ENCODE data around the gene TNIP1.

Gene TNIP1

DNA sequence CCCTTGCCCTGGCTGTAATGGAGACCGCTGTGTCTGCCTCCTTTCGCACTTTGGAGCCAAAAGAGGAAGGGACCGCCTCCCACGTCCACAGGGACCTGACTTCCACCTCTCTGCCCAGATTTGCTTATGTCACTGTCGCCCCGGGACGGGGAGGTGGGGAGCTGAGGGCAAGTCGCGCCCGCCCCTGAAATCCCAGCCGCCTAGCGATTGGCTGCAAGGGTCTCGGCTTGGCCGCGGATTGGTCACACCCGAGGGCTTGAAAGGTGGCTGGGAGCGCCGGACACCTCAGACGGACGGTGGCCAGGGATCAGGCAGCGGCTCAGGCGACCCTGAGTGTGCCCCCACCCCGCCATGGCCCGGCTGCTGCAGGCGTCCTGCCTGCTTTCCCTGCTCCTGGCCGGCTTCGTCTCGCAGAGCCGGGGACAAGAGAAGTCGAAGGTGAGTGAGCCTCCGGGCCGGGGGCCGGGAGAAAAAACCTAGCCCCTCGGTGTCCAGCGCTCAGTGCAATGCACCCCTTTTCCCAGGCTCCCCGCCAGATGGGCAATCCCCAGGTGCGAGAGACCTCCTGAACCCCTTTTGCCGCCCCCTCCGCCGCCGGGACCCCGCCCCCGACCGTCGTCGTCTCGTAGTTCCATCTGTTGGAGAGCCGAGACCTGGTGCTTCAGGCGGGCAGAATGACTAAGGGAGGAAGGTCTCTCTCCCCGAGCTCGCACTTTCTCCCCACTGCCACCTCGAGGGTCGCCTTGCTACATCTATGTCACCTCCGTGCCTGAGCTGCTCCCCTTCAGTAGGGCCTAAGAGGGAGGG, 60.3 kb downstream of the TNIP1 start, which contains the start of gene GPX3:
Gene GPX3 (plus strand): TSS at position 288 of the 807 bp plus-strand sequence. CDS start 64 bp downstream, at position 352.
- no peak for DNase-seq (ENCODE audit: low spot score)

DNA sequence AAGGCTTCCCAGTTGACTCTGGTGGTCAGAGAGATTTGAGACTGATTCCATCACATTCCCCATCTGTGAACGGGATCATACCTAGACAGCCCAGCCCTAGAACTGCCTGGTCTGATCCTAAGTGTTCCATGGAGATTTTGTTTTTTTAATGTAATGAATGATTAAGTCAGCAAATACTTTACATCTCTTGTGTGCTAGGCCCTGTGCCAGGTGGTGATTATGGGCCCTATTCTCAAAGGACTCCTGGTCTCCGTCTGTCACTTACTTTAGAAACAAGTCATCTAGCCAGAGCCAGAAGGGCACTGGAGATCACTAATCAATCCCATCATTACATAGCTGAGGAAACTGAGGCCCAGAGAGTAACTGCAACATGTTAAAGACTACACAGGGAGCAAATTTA, 61.5 kb downstream of the TNIP1 start:
- no peak for DNase-seq (ENCODE audit: low spot score)

DNA sequence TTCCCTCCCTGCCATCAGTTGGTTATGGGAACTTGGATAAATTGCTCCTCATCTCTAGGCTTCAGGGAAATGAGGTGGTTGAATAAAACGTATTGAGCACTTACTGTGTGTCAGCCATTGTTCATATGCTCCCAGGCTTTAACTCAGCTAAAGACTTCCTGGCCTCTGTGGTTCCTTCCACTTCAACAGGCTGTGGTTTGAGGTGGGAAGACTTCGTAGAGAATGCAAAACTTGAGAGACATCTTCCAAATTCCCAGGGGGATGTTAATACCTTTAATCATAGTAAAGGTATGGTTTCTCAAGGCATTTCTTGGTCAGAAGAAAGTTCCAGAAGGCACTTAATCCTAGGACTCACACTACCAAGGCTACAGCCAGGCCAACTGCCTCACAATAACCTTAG, 62.0 kb downstream of the TNIP1 start:
- DNase-seq (ENCODE audit: low spot score): no peak

DNA sequence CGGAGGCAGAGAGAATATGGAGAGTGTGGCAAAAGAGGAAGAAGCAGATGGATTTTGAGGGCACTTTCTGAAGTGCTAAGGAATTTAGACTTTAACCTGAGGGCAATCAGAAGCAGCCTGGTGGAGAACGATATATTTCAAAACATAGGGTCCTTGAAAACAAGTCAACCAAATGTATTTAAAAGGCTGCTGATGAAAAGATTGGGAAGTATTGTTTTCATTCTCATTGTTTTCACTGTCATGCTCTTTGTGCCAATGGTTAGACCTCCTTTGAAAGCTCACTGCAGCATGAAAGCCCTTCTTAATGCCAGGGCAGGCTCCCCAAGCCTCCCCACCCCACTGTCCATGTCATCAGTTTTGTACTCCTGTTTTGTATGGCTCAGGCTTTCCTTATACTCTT, 62.9 kb downstream of the TNIP1 start:
- DNase-seq (ENCODE audit: low spot score): no peak

DNA sequence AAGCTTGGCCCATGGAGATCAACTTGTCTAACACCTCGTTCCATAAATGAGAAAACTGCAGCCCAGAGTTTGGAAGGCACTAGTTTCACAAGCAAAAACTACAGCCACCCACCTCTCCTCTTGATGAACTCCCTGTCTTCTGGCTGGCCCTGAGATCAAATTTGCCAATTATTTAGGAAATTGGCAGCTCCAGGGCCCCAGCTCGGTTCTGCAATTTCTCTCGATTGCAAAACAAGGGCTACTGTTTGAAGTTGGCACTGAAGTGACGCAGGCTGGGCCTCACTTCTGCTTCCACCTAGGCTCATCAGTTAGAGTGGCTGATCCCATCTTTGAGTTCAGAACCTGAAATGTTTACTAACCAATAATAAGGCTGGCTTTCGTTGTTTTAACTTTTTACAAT, 64.1 kb downstream of the TNIP1 start:
- DNase-seq (ENCODE audit: low spot score): no peak

DNA sequence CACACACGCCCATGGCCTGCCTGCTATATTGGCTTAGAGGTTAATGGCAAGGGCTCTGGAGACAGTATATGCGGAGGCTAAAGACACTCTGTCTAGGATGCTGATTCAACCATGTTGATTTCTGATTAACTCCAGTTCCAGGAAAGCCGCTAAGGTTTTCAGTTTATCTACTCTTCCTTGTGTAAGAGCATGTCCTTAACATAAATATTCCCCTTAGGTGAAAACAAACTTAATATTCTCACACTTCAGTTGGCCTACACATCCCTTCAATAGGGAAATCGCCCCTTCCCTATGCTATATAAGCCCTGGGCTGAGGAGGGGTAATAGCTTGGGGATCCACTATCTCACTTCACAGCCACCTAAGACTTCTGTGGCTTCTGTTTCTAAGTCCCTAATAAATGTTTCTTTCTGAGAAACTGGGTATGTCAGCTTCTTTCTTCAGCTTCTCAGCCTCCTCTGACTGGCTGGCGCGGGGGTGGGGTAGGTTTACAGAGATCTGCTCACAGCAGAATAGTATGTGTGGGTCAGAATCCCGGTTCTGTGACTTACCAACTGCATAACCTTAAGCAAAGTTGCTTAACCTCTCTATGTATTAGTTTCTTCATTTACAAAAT, 64.8 kb downstream of the TNIP1 start:
- DNase-seq (ENCODE audit: low spot score): no peak

DNA sequence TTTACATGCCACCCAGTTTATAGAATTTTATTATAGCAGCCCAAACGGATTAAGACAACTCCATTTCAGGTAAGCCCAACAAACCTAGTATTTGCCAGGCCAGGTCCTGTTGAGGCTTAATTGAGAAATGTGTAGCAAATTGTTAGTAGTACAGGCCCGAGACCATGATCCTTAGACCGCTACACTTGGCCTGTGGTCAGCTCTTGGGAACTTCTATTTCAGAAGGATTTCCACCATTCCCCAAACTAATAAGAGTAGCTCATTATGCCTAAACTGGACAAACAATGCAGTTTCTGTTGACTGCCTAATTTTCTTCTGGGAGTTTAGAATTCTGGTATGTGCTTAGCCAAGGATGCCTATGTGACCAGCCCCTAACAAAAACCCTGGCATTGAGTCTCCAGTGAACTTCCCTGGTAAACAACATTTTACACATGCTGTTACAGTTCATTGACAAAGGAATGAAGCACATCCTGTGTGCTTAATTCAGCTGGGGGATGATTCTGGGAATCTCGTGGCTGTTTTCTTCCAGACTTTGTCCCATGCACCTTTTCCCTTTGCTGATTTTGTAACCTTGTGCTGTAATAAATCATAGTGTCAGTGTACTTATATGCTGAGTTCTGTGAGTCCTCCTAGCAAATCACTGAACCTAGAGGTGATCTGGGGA, 66.0 kb downstream of the TNIP1 start:
- no peak for DNase-seq (ENCODE audit: low spot score)

DNA sequence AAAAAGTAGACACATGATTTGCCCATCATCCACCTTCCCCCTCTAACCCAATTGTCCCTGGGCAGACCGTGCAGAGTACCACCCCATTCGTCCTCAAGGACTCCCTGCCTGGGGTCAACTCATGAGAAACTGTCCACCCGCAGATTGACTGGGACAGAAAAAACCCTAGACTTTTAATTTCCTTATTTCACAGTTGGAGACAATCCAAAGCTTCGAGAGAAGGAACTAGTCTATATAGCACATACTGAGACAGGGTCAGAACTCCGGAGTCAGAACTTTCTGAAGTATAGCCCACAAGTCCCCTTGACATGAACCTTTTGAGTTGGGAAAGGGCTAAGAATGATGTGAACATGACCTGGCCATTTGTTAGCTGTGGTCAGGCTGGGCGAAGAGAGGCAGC, 68.0 kb downstream of the TNIP1 start:
- DNase-seq (ENCODE audit: low spot score): no peak

DNA sequence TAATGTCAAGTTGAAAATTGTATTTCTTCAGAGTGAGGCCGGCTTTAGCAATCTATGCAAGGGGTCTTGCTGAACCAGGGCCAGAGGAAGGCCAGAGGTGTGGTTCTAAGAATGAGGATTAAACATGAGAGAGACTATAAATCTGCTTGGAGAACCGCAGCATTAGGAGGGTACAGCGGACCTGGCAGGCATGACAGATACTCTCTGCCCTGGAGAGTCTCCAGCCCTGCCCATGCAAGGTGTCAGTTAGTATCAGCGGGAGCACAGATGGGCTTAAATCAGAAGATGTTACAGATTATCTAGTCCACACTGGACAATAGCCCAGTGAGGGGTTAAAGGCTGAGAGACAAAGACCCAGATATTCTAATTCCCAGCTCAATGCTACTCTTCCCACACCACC, 71.9 kb downstream of the TNIP1 start:
- DNase-seq (ENCODE audit: low spot score): no peak

DNA sequence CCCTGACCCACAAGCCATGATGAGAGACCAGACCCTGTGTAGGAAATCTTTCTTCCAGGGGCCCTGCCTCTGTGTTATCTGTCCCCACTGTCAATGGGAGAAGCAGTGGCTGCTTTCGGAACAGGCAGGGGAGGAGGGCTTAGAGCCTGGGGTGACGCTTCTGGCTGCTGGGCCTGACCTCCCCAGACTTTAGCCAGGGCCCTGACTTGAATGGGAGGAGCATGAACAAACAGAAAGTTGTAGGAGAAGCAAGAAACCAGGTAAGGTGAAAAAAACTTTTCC, 72.7 kb downstream of the TNIP1 start:
- no peak for DNase-seq (ENCODE audit: low spot score)

DNA sequence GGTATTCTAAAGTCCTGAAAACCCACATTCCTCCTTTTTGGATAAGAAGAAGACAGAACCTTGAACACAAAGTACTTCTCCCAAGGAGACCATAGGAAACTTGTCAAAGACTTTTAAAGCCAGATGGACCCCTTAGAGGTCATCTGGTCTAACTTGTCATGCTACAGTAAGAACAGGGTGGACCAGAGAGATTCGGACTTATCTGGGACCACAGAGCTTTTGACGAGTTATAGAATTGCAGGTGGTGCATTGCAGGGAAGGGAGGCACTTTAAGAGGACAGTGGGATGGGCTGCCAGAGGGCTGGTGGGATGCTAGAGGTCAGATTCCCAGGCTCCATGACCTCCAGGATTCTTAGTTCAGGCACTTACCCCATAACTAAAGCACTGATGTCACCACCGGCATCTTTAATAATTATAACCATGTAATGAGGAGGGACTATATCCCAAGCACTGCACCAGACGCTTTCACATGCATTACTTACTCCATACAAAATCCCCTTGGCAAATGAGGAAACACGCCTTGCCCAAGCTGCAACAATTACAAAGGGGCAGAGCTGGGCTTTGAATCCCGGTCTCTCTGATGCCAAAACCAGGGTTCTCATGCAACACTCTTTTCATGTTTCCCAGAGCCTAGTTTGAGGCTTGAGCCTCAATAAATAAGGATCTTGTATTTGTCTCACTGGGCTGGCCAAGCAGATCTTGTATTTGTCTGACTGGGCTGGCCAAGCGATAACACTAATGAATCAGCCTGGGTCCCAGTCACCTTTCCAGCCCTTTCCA, 73.2 kb downstream of the TNIP1 start:
- no peak for DNase-seq (ENCODE audit: low spot score)

DNA sequence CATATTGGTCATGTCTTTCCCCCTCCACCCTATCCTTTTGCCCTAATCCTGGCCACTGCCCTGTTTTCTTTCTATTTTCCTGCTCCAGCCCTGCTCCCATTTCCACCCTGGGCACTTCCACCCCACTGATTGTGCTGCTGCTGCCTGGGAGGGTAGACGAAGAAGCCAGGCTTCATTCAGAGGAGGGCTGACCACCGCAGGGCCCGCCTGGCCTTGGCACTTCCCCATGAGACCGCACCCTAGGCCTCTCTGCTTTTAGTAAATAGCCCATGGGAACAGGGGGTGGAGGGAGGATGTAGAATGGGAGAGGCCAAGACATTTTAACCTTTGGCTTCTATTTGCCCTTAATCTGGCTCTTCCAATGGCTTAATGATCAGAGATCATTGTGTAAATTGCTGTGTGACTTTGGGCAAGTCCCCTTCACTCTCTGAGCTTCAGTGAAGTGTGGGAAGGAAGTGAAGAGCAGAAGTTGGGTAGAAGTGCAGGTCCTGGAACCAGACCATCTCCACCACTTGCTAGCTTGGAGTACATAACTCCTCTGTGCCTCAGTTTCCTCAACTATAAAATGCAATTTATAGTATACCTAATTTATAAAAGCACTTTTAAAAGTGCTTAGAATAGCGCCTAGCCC, 74.0 kb downstream of the TNIP1 start:
- no peak for DNase-seq (ENCODE audit: low spot score)

DNA sequence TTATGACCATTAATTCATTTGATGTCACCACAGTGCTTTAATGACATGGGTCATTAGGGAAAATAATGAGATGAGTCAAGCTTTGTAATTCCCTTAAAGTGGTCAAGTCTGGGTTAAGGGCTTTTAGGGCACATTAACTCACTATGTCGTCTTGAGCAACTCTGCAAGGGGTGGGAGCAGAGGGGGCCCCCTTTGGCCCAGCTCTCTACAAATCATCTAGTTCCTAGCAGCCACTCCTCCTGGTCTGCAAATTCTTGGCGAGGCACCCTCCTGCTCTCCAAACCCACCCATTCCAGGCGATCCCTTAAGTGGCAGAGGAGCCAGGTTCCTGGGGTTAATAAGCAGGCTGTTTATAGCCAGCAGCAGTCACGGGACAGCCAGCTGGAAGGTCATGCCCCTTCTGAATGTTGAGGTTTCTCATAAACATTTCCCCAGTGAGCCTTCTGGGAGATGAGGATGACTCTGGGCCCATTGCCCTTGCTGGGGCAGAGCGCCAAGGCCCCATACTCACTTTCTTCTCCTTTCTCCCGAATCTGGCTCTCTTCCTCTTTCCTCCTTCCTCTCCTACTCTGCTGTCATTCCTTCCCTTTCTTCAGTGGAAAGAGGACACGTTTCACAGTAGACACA, 74.8 kb downstream of the TNIP1 start:
- DNase-seq (ENCODE audit: low spot score): no peak

DNA sequence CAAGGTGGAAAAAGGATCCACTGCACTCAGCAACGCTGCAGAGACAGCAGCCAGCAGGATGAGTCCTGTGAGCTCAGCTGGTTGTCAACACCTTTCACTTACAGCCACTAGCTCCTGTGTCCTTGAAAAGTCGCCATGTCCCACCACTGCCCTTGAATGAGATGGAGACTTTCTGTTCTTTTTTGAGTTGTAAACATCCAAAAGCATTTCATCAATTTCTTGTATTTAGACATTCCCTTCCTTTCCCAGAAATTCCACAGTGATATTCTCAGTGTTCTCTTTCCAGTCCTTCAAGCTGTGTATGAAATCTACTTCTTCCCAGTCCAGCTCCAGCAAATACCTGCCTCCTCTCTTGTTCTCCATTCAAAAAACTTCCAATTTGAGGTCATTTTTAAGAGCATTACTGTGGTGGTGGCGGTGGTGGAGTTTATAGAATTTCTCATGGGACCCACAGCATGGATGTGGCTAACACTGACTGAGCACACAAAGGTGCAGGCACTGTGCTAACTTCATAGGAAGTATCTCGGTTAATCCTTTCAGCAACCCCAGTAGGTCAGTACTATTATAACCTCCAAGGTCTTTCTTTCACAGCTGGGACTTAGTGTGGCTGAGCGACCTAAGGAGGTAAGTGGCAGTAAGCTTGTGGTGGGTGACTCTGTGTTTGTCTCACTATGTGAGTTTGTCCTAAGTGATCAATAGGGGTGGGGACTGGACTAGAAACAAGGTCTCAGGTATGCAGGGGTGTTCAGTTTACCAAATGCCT, 75.5 kb downstream of the TNIP1 start:
- DNase-seq (ENCODE audit: low spot score): no peak

DNA sequence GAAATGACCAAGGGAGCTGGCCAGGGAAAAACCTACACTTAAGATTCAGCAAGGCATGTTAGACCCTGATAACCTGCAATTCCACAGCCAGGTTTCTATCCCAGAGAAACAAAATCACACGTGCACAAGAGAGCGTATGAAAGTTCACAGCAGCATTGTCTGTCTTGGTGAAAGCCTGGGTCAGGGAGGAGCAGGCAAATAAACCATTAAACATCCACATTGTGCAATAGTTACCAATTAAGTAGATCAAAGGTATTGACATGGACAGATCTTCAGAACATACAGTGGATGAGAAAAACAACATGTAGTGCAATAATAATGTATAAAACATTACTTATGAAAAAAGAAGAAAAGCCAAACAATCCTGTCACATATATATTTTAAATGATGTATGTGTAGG, 76.3 kb downstream of the TNIP1 start:
- no peak for DNase-seq (ENCODE audit: low spot score)

DNA sequence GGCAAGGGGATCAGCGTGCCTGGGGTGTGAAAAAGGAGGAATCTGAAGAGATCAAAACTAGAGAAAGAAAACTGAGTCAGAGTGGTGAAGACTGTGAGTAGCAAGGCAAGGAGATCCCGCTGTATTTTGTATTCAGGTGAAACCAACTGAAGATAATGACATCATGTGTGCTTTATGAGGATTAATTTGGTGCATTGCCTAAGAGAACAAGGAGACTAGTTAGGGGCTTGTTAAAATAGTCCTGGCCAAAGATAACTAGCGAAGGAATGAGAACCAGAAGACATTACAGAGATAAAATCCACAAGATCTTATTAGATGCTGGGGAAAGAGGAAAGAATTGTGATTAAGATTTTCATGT, 77.4 kb downstream of the TNIP1 start:
- no peak for DNase-seq (ENCODE audit: low spot score)

DNA sequence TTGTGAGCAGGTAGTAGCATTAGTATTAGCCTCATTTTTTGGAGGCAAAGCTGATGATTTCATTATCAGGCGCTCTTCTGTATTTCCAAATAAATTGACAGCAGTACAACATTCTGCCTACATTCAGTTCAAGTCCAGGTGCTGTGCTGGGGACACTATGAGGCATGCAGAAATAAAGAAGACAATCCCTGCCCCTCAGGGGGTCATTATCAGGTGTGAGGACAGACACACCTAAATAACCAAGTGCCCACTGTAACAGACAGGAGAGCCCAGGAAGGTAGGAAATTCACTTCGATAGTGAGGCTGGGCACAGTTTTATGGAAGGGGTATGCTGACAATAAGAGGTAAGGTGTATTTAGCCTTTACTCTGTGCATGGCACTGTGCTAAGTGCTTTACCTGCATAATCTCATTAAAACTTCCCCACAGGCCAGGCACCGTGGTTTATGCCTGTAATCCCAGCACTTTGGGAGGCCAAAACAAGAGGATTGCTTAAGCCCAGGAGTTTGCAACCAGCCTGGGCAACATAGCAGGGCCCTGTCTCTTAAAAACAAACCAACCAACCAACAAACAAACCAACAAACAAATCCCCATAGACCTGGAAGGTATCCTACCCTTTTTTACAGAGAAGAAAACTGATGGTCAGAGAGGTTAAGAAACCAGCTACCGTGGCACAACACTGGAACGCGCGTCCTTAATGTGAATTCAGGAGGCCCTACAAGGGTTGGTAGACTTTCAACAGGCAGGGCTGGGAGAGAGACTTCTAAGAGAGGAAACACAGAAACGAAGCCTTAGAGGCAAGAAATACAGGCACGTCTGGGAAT, 77.9 kb downstream of the TNIP1 start:
- no peak for DNase-seq (ENCODE audit: low spot score)

DNA sequence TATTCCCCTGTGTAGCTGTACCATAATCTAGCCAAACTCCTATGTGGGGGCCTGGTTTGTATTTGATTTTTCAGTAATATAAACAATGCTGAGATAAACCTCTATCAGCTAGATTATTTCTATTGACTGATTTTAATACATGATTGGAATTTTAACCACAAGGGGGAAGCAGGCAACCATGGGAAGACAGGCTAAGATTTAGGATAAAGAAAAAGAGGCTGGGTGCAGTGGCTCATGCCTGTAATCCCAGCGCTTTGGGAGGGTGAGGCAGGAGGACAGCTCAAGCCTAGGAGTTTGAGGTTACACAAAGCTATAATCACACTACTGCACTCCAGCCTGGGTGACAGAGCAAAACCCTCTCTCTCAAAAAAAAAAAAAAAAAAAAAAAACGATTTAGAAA, 78.6 kb downstream of the TNIP1 start:
- DNase-seq (ENCODE audit: low spot score): no peak

DNA sequence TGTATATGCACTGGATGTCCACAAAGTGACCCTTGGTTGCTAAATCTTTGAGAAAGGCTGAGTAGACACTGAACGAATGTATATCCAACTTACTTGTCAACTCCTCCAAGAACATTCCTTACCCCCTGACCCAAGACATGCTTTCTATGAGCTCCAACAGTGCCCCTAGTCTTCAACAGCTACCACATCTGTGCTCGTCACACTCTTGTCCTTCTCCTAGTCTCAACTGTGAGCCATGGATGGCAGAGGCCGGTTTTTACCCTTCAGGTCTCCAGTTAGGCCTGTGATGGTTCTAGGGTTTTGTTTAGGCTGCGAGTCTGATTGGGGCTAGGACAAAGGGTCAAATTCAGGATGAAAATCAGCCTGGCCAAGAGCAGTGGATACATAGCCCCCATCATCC, 79.4 kb downstream of the TNIP1 start:
- DNase-seq (ENCODE audit: low spot score): no peak
